ENCODE data around the gene PAWR.
"Not testable (repeated sequence)": the region's sequence is repeated elsewhere in the genome, so short reads cannot be mapped to it uniquely, and the experiment has no call there.

Gene PAWR

GRCh38 chr12:79645235-79645630 is 45.5 kb downstream of the PAWR start:
- DNase-seq, result no peak

GRCh38 chr12:79644274-79645234 is 46.2 kb downstream of the PAWR start:
- DNase-seq, result no peak

- no peak for DNase-seq
These were observed 46.9 kb downstream of the PAWR start for GRCh38 chr12:79643821-79644220.

GRCh38 chr12:79638490-79638889 is 52.3 kb downstream of the PAWR start:
- DNase-seq, result no peak

GRCh38 chr12:79637093-79637492 is 53.7 kb downstream of the PAWR start:
- no peak for DNase-seq

GRCh38 chr12:79635676-79636075 is 55.1 kb downstream of the PAWR start:
- no peak for DNase-seq

- no peak for DNase-seq
These were observed 55.8 kb downstream of the PAWR start for GRCh38 chr12:79634957-79635471.

- DNase-seq, result no peak
These were observed 61.2 kb downstream of the PAWR start for GRCh38 chr12:79629561-79629960.

- not testable (repeated sequence) for DNase-seq
These were observed 64.0 kb downstream of the PAWR start for GRCh38 chr12:79626735-79627134.

- no peak for DNase-seq
These were observed 66.4 kb downstream of the PAWR start for GRCh38 chr12:79624378-79624777.

GRCh38 chr12:79619872-79620562 is 70.7 kb downstream of the PAWR start:
- no peak for DNase-seq

- DNase-seq, result no peak
These were observed 71.8 kb downstream of the PAWR start for GRCh38 chr12:79618848-79619404.

GRCh38 chr12:79617696-79618095 is 73.1 kb downstream of the PAWR start:
- no peak for DNase-seq

- no peak for DNase-seq
These were observed 74.9 kb downstream of the PAWR start for GRCh38 chr12:79615596-79616560.

GRCh38 chr12:79614730-79615129 is 76.0 kb downstream of the PAWR start:
- no peak for DNase-seq

- no peak for DNase-seq
These were observed 88.9 kb downstream of the PAWR start for GRCh38 chr12:79601908-79602307.

- DNase-seq, result no peak
These were observed 92.9 kb downstream of the PAWR start for GRCh38 chr12:79597910-79598309.

GRCh38 chr12:79596719-79597350 is 93.9 kb downstream of the PAWR start:
- no peak for DNase-seq

GRCh38 chr12:79595273-79595672 is 95.5 kb downstream of the PAWR start:
- no peak for DNase-seq

- no peak for DNase-seq
These were observed 97.9 kb downstream of the PAWR start for GRCh38 chr12:79592865-79593264.

- no peak for DNase-seq
These were observed 98.8 kb downstream of the PAWR start for GRCh38 chr12:79591988-79592387.

GRCh38 chr12:79590751-79591150 is 100.0 kb downstream of the PAWR start:
- no peak for DNase-seq

Measured in GDM1 (cell line).